GM12865 (cell line): ENCODE measurements around the gene CAPN10.

Experiments
- DNase-seq: peaks from one replicate; pipeline ENCODE4 v3.0.0; 2010; ENCODE audit warnings: low read depth
- H3K4me3 ChIP-seq: 2 replicates; pipeline ENCODE4 v1.5.1; 2011; ENCODE audit warnings: mild to moderate bottlenecking, low read depth, low read length, control low read depth
- TF ChIP-seq, protein P1 (sequence below): IDR thresholded peaks from 2 replicates; pipeline ENCODE4 v1.5.1; 2011; ENCODE audit warnings: low read length, control low read depth, low read depth, inconsistent platforms; ENCODE audit not compliant: insufficient read depth; ENCODE audit errors: missing control alignments

Gene CAPN10

DNA sequence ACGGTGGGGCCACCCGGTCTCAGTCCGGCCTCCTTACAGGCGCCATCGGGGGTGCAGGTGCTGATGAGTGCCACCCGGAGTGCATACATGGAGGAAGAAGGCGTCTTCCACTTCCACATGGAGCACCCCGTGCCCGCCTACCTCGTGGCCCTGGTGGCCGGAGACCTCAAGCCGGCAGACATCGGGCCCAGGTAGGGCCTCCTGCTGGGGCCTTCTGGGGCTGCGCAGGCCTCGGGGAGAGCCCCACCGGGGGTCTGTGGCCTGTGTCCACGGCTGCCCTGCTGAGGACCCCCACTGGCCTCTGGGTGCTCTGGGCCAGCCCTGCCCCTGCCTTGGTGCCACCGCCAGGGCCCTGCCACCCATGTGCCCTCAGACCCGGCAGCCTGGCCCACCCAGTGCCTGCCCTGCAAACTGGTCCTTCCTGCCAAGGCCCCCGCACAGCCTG lies 13.4 kb upstream of the CAPN10 start:
- no peak for DNase-seq

DNA sequence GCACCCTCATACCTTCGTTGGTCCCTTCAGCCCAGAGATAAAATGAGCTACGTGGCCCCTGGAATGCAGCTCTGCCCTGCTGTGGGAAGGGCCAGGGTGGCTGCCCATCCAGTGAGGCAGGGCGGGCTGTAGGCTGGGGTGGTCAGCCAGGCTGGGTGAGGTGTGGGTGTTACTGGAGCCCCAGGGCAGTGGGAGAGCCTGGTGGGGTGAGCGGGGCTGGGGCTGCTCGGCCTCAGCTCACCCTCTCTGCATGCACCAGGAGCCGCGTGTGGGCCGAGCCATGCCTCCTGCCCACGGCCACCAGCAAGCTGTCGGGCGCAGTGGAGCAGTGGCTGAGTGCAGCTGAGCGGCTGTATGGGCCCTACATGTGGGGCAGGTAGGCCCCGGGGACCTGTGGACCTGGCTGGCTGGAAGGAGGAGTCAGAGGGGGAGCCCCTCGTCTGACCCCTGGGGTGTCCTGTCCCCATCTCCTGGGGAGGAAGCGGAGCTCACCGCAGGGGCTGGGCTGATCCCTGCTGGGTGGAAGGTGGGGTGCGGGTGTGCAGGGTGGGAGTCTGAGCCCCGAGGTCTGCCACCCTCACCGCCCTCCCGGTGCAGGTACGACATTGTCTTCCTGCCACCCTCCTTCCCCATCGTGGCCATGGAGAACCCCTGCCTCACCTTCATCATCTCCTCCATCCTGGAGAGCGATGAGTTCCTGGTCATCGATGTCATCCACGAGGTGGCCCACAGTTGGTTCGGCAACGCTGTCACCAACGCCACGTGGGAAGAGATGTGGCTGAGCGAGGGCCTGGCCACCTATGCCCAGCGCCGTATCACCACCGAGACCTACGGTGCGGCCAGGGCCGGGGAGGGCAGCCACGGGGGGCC lies 12.8 kb upstream of the CAPN10 start:
- TF ChIP-seq, protein P1, sequence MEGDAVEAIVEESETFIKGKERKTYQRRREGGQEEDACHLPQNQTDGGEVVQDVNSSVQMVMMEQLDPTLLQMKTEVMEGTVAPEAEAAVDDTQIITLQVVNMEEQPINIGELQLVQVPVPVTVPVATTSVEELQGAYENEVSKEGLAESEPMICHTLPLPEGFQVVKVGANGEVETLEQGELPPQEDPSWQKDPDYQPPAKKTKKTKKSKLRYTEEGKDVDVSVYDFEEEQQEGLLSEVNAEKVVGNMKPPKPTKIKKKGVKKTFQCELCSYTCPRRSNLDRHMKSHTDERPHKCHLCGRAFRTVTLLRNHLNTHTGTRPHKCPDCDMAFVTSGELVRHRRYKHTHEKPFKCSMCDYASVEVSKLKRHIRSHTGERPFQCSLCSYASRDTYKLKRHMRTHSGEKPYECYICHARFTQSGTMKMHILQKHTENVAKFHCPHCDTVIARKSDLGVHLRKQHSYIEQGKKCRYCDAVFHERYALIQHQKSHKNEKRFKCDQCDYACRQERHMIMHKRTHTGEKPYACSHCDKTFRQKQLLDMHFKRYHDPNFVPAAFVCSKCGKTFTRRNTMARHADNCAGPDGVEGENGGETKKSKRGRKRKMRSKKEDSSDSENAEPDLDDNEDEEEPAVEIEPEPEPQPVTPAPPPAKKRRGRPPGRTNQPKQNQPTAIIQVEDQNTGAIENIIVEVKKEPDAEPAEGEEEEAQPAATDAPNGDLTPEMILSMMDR: no peak
- no peak overlapping the region for H3K4me3 ChIP-seq
- DNase-seq: no peak

More for the DNA sequence above, 13.4 kb upstream of the CAPN10 start:
- H3K4me3 ChIP-seq: no peak overlapping the region
- TF ChIP-seq, protein P1: no peak

DNA sequence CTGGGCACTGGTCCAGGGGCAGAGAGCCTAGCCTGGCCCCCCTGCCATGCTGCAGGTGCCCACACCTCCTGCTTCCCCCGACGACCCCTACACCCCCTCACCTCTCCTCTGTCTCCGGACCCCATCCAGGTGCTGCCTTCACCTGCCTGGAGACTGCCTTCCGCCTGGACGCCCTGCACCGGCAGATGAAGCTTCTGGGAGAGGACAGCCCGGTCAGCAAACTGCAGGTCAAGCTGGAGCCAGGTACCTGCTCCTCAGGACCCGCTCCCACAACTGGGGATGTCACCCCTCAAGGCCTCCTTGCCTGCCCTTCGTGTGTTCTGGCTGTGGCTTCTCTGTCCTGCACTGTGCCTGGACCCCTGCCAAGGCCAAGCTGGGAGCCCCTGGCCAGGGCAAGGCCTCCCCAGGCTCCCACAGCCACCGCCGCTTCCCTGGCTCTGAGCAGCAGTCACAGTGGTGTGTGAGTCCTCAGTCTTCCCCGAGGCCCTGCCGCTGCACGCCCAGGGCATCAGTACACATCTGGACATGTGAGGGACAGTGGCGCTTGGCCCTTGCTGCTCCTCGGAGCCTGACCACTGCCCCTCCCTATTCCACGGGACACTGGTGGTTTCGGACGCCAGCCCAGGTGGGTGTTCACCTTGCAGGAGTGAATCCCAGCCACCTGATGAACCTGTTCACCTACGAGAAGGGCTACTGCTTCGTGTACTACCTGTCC lies 12.0 kb upstream of the CAPN10 start:
- no peak for DNase-seq
- TF ChIP-seq, protein P1: no peak
- no peak overlapping the region for H3K4me3 ChIP-seq

DNA sequence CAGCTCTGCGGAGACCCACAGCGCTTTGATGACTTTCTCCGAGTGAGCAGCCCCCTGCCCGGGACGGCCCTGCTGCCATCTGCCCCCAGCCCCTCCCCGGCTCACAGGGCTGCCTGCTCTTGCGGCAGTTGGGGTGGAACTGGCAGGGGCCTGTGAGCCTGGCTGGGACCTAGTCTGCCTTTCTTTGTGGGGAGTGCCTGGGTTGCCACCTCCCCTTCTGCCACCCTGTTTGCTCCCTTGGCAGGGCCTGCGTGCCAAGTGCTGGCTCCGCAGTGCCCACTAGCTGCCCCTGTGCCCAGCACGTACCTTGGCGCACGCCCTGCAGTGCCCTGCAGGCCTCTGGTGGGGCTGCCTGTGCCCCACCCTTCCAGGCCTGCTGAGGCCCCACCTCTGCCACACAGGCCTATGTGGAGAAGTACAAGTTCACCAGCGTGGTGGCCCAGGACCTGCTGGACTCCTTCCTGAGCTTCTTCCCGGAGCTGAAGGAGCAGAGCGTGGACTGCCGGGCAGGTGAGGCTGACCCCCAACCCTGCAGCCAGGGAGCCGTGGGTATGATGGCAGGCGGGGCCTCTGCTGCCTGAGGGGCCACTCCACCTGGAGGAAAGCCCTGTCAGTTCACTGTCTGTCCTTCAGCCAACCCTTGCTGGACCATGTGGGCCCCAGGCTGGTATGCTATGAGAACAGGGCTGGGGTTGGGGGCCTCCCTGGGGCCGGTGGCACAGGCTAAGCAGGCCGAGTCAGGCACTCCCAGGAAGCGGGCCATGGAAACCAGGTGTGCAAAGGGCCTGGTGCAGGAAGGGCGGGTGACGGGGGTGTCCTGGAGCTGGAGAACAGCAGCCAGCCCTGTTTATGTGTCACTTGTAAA lies 11.2 kb upstream of the CAPN10 start:
- DNase-seq: no peak
- no peak overlapping the region for H3K4me3 ChIP-seq
- TF ChIP-seq, protein P1: no peak

DNA sequence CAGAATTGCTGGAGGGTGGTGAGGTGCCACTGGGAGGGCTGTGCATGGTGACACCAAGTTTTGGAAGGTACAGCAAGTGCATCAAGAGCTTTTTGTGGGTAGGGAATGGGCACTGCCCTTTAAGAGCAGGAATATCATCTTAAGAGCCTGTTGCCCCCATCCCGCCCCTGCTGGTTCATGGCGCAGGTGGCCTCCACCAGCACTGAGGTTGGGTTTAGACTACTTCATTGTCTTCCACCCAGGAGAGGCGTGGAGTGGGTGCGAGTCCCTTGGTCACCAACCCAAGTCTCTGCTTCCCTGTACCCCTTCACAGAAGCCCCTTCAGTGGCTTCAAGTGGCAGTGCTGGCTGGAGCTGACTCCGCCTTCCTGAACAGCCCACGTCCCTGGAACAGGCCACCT lies 10.5 kb upstream of the CAPN10 start:
- no peak overlapping the region for H3K4me3 ChIP-seq
- DNase-seq: no peak
- TF ChIP-seq, protein P1: no peak

DNA sequence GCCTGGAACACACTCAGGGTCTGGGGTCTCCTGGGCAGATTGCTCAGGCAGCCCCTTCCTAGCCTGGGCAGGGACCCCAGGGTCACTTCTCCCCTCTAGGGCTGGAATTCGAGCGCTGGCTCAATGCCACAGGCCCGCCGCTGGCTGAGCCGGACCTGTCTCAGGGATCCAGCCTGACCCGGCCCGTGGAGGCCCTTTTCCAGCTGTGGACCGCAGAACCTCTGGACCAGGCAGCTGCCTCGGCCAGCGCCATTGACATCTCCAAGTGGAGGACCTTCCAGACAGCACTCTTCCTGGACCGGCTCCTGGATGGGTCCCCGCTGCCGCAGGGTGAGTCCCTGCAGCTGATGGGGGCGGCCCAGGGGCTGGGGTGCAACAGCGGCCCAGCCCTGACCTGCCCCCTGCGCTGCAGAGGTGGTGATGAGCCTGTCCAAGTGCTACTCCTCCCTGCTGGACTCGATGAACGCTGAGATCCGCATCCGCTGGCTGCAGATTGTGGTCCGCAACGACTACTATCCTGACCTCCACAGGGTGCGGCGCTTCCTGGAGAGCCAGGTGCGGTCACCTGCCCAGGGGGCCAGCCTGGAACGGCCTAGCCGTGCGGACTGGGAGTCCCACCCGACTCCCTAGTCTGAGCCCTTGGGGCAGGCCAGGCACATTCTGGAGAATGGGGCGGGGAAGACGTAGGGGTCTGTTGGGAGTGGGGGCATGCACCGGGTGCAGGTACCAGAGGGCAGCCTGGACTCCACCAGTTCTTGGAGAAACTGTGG lies 9.9 kb upstream of the CAPN10 start:
- H3K4me3 ChIP-seq: no peak overlapping the region
- TF ChIP-seq, protein P1: no peak
- DNase-seq: no peak
